ENCODE results near the gene ROR2. TPM values are rescaled to one million over a fixed set of nuclear protein-coding genes. Genes with fewer than 3 reads are reported as not detected.

Gene ROR2
- total RNA-seq, 6 experiments from 2014 or later = 0.09 TPM; not detected in 5

- no peaks in the 10 kb centered on the region for H3K9me3 Mint-ChIP-seq
- no peak for DNase-seq
- H3K4me3 Mint-ChIP-seq = no peak overlapping the region
- peaks cover 8% of the 10 kb centered on the region for H3K27me3 Mint-ChIP-seq (ENCODE audit: insufficient read depth)
- TF ChIP-seq CTCF (IDR thresholded peaks at IDR 0.05) = no peak
- H3K27ac Mint-ChIP-seq = no peak overlapping the region
- H3K36me3 Mint-ChIP-seq (ENCODE audit: low read depth) = no peaks in the 10 kb centered on the region
- H3K4me1 Mint-ChIP-seq (ENCODE audit: low read depth) = no peaks in the 10 kb centered on the region
These were observed 196.3 kb downstream of the ROR2 start for GRCh38 chr9:91753711-91754110.

GRCh38 chr9:91751922-91752321 lies 198.1 kb downstream of the ROR2 start:
- Mint-ChIP-seq H3K36me3 (ENCODE audit: low read depth) (no peaks in the 10 kb centered on the region), H3K27ac (no peak overlapping the region), H3K4me3 (no peak overlapping the region), H3K27me3 (ENCODE audit: insufficient read depth) (peaks cover 7% of the 10 kb centered on the region), H3K9me3 (no peaks in the 10 kb centered on the region), H3K4me1 (ENCODE audit: low read depth) (no peaks in the 10 kb centered on the region)
- no peak for TF ChIP-seq CTCF (IDR thresholded peaks at IDR 0.05)
- no peak for DNase-seq

GRCh38 chr9:91750343-91750742 lies 199.7 kb downstream of the ROR2 start:
- Mint-ChIP-seq H3K4me1 (ENCODE audit: low read depth) (no peaks in the 10 kb centered on the region), H3K4me3 (no peak overlapping the region), H3K36me3 (ENCODE audit: low read depth) (no peaks in the 10 kb centered on the region), H3K27me3 (ENCODE audit: insufficient read depth) (peaks cover 7% of the 10 kb centered on the region), H3K9me3 (no peaks in the 10 kb centered on the region), H3K27ac (no peak overlapping the region)
- peak; percentile 25; the same call in 1 of the 2 replicates for TF ChIP-seq CTCF (IDR thresholded peaks at IDR 0.05)
- peak; percentile 13 for DNase-seq

GRCh38 chr9:91746904-91747303 lies 203.1 kb downstream of the ROR2 start:
- H3K27ac Mint-ChIP-seq = no peak overlapping the region
- no peaks in the 10 kb centered on the region for H3K9me3 Mint-ChIP-seq
- no peaks in the 10 kb centered on the region for H3K36me3 Mint-ChIP-seq (ENCODE audit: low read depth)

DNA sequence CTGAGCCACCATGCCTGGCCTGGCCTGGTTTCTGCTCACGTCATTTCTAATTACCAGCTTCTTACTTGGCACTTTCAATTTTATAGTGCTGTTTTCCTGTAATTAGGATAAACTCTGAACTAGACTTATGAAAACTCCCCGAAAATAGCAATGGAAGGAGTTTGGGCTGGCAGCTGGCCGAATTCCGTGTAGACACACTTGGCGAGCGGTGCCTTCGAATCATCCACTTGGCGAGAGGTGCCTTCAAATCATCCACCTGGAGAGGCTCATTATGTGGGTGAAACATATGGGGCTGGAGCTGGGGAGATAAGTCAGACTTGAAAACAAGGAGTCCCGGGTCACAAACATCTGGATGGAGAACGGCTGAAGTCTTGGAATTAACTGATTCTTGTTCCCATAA lies 203.7 kb downstream of the ROR2 start:
- Mint-ChIP-seq H3K27me3 (ENCODE audit: insufficient read depth) (peaks cover 7% of the 10 kb centered on the region), H3K4me1 (ENCODE audit: low read depth) (peaks cover 8% of the 10 kb centered on the region), H3K27ac (no peak overlapping the region), H3K9me3 (no peaks in the 10 kb centered on the region), H3K36me3 (ENCODE audit: low read depth) (no peaks in the 10 kb centered on the region), H3K4me3 (no peak overlapping the region)
- no peak for DNase-seq
- no peak for TF ChIP-seq CTCF (IDR thresholded peaks at IDR 0.05)

More at GRCh38 chr9:91746904-91747303, 203.1 kb downstream of the ROR2 start:
- no peak overlapping the region for H3K4me3 Mint-ChIP-seq
- no peak for TF ChIP-seq CTCF (IDR thresholded peaks at IDR 0.05)
- DNase-seq = no peak
- peaks cover 2% of the 10 kb centered on the region for H3K4me1 Mint-ChIP-seq (ENCODE audit: low read depth)
- peaks cover 7% of the 10 kb centered on the region for H3K27me3 Mint-ChIP-seq (ENCODE audit: insufficient read depth)

- no peak for DNase-seq
- H3K4me3 Mint-ChIP-seq = no peak overlapping the region
- H3K27me3 Mint-ChIP-seq (ENCODE audit: insufficient read depth) = peaks cover 6% of the 10 kb centered on the region
- no peaks in the 10 kb centered on the region for H3K9me3 Mint-ChIP-seq
- TF ChIP-seq CTCF (IDR thresholded peaks at IDR 0.05) = no peak
- no peak overlapping the region for H3K27ac Mint-ChIP-seq
- H3K36me3 Mint-ChIP-seq (ENCODE audit: low read depth) = no peaks in the 10 kb centered on the region
- peaks cover 9% of the 10 kb centered on the region for H3K4me1 Mint-ChIP-seq (ENCODE audit: low read depth)
These were observed 205.9 kb downstream of the ROR2 start for GRCh38 chr9:91744114-91744513.

Data from HFFc6 (cell line).